HepG2 (cell line): ENCODE measurements around the gene TP53TG5. TPM values are rescaled to one million over a fixed set of nuclear protein-coding genes. Genes with fewer than 3 reads are reported as not detected.

ENCODE experiments used
- ATM ChIP-seq: fragments of 450-650 bp; IDR thresholded peaks from 2 replicates; pipeline ENCODE4 v1.7.1; 2017; ENCODE audit warnings: mild to moderate bottlenecking, borderline replicate concordance
- CTCF ChIP-seq: sonication (generic); formaldehyde crosslinking; IDR thresholded peaks from 2 replicates; pipeline ENCODE4 v1.5.0; 2020; ENCODE audit warnings: mild to moderate bottlenecking, missing genetic modification reagents, moderate library complexity
- HINFP ChIP-seq: sonication (generic); formaldehyde crosslinking; IDR thresholded peaks from 2 replicates; pipeline ENCODE4 v1.4.0; 2020; ENCODE audit warnings: low read depth, mild to moderate bottlenecking, missing genetic modification reagents
- HOXA3 ChIP-seq: sonication (generic); formaldehyde crosslinking; IDR thresholded peaks from 2 replicates; pipeline ENCODE4 v1.5.0; 2020; ENCODE audit warnings: missing genetic modification reagents
- KLF6 ChIP-seq: IDR thresholded peaks from 2 replicates; pipeline ENCODE4 v1.8.0; 2016; ENCODE audit warnings: missing biosample characterization, missing genetic modification reagents
- ZBTB42 ChIP-seq: sonication (generic); formaldehyde crosslinking; IDR thresholded peaks from 2 replicates; pipeline ENCODE4 v1.5.0; 2020; ENCODE audit warnings: mild to moderate bottlenecking, missing genetic modification reagents
- ZEB1 ChIP-seq: IDR thresholded peaks from 2 replicates; pipeline ENCODE4 v1.6.1; 2012; ENCODE audit warnings: mild to moderate bottlenecking, low read depth, inconsistent platforms; ENCODE audit not compliant: insufficient replicate concordance
- polyA plus RNA-seq, 8 experiments: library from polyadenylated mRNA; depleted of rRNA in 3 of 8; stranded (reverse) in 7 of 8; unstranded in 1 of 8; fragments of >200 nt; fragmentation: Illumina TruSeq in 4 of 8; extraction: Trizol in 4 of 8; gene quantifications; 2 replicates each; pipeline versions ENCODE4 v1.2.1 to v1.2.3, GENCODE V29; 2011 to 2016; ENCODE audit warnings: low read depth in 4 of 8, missing spikeins in 1 of 8, mixed read lengths in 1 of 8; ENCODE audit not compliant: insufficient read depth in 1 of 8
- total RNA-seq, 5 experiments: library from RNA; depleted of rRNA; stranded (reverse); fragments of >200 nt; fragmentation: Illumina TruSeq; extraction: Trizol; gene quantifications; 2 replicates each; pipeline ENCODE4 v1.2.3, GENCODE V29; 2016; ENCODE audit warnings: low read depth in 1 of 5
- TF ChIP-seq, protein P1 (sequence below), 2 experiments: sonication (generic) in 1 of 2; formaldehyde crosslinking in 1 of 2; IDR thresholded peaks; 2 replicates each; pipeline versions ENCODE4 v1.4.0 to v1.6.1; 2016 to 2020; ENCODE audit warnings: borderline replicate concordance in 1 of 2, low read depth in 1 of 2, mild to moderate bottlenecking in 1 of 2, missing genetic modification reagents in 1 of 2
- TF ChIP-seq, protein P2 (sequence below): sonication (generic); formaldehyde crosslinking; IDR thresholded peaks from 2 replicates; pipeline ENCODE4 v1.4.0; 2020; ENCODE audit warnings: missing genetic modification reagents
- TF ChIP-seq, protein P3 (sequence below): sonication (generic); formaldehyde crosslinking; IDR thresholded peaks from 2 replicates; pipeline ENCODE4 v1.4.0; 2020; ENCODE audit warnings: missing genetic modification reagents, mild to moderate bottlenecking, borderline replicate concordance
- TF ChIP-seq, protein P4 (sequence below): sonication (generic); formaldehyde crosslinking; IDR thresholded peaks from 2 replicates; pipeline ENCODE4 v1.8.1; 2023; ENCODE audit warnings: mild to moderate bottlenecking, moderate library complexity, missing genetic modification reagents

Gene TP53TG5
- total and polyA plus RNA-seq, 2 of the 13 experiments (the other 11 are each of a cell fraction or from before 2014, with no cell fraction given): 0.11 TPM; not detected in 1

- TF ChIP-seq, protein P1, sequence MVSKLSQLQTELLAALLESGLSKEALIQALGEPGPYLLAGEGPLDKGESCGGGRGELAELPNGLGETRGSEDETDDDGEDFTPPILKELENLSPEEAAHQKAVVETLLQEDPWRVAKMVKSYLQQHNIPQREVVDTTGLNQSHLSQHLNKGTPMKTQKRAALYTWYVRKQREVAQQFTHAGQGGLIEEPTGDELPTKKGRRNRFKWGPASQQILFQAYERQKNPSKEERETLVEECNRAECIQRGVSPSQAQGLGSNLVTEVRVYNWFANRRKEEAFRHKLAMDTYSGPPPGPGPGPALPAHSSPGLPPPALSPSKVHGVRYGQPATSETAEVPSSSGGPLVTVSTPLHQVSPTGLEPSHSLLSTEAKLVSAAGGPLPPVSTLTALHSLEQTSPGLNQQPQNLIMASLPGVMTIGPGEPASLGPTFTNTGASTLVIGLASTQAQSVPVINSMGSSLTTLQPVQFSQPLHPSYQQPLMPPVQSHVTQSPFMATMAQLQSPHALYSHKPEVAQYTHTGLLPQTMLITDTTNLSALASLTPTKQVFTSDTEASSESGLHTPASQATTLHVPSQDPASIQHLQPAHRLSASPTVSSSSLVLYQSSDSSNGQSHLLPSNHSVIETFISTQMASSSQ (IDR thresholded peaks at IDR 0.05; ENCODE audit: low read depth): no peak
- TF ChIP-seq, protein P1 (CRISPR knock-in tag; IDR thresholded peaks at IDR 0.05; ENCODE audit: borderline replicate concordance): peak; percentile 2; the same call in 1 of the 2 replicates
- TF ChIP-seq HINFP (CRISPR knock-in tag) (peak; percentile 17; the same call in 1 of the 2 replicates), KLF6 (CRISPR knock-in tag) (peak; percentile 68; the same call in 1 of the 2 replicates), HOXA3 (CRISPR knock-in tag) (no peak), ZEB1 (no peak), CTCF (no peak), ZBTB42 (CRISPR knock-in tag) (peak; percentile 76), ATM (no peak)
- TF ChIP-seq, protein P2, sequence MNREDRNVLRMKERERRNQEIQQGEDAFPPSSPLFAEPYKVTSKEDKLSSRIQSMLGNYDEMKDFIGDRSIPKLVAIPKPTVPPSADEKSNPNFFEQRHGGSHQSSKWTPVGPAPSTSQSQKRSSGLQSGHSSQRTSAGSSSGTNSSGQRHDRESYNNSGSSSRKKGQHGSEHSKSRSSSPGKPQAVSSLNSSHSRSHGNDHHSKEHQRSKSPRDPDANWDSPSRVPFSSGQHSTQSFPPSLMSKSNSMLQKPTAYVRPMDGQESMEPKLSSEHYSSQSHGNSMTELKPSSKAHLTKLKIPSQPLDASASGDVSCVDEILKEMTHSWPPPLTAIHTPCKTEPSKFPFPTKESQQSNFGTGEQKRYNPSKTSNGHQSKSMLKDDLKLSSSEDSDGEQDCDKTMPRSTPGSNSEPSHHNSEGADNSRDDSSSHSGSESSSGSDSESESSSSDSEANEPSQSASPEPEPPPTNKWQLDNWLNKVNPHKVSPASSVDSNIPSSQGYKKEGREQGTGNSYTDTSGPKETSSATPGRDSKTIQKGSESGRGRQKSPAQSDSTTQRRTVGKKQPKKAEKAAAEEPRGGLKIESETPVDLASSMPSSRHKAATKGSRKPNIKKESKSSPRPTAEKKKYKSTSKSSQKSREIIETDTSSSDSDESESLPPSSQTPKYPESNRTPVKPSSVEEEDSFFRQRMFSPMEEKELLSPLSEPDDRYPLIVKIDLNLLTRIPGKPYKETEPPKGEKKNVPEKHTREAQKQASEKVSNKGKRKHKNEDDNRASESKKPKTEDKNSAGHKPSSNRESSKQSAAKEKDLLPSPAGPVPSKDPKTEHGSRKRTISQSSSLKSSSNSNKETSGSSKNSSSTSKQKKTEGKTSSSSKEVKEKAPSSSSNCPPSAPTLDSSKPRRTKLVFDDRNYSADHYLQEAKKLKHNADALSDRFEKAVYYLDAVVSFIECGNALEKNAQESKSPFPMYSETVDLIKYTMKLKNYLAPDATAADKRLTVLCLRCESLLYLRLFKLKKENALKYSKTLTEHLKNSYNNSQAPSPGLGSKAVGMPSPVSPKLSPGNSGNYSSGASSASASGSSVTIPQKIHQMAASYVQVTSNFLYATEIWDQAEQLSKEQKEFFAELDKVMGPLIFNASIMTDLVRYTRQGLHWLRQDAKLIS (CRISPR knock-in tag): 0 out of 2 replicates have a peak, but pooled peaks have one; percentile 19
- TF ChIP-seq, protein P3, sequence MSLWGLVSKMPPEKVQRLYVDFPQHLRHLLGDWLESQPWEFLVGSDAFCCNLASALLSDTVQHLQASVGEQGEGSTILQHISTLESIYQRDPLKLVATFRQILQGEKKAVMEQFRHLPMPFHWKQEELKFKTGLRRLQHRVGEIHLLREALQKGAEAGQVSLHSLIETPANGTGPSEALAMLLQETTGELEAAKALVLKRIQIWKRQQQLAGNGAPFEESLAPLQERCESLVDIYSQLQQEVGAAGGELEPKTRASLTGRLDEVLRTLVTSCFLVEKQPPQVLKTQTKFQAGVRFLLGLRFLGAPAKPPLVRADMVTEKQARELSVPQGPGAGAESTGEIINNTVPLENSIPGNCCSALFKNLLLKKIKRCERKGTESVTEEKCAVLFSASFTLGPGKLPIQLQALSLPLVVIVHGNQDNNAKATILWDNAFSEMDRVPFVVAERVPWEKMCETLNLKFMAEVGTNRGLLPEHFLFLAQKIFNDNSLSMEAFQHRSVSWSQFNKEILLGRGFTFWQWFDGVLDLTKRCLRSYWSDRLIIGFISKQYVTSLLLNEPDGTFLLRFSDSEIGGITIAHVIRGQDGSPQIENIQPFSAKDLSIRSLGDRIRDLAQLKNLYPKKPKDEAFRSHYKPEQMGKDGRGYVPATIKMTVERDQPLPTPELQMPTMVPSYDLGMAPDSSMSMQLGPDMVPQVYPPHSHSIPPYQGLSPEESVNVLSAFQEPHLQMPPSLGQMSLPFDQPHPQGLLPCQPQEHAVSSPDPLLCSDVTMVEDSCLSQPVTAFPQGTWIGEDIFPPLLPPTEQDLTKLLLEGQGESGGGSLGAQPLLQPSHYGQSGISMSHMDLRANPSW (CRISPR knock-in tag): 0 out of 2 replicates have a peak, but pooled peaks have one; percentile 5
- TF ChIP-seq, protein P4, sequence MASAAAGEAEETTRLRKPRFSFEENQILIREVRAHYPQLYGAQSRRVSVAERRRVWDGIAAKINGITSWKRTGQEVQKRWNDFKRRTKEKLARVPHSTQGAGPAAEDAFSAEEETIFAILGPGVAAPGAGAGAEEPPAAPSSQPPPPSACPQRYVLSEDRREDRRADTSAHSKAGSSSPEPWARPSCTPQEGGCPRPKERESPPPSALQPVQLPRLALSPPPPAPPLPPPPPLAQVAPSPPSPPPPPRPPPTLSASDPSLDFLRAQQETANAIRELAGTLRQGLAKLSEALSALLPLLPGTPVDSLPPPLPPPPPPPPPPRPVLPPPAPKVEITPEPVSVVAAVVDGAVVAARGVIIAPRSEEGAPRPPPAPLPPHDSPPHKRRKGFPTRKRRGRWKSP (CRISPR knock-in tag): peak; percentile 77; the same call in 1 of the 2 replicates
Measured at GRCh38 chr20:45337367-45338120, 40.6 kb downstream of the TP53TG5 start (continued).
